HG03025 (cell line): ENCODE results near the gene TNS4.

Experiments
- ATAC-seq: cut with Tn5 transposase; IDR thresholded peaks from one replicate; pipeline ENCODE4 v1.9.1; 2021; ENCODE audit warnings: mild to moderate bottlenecking, moderate library complexity; ENCODE audit not compliant: unreplicated experiment, low FRiP score

Gene TNS4

DNA sequence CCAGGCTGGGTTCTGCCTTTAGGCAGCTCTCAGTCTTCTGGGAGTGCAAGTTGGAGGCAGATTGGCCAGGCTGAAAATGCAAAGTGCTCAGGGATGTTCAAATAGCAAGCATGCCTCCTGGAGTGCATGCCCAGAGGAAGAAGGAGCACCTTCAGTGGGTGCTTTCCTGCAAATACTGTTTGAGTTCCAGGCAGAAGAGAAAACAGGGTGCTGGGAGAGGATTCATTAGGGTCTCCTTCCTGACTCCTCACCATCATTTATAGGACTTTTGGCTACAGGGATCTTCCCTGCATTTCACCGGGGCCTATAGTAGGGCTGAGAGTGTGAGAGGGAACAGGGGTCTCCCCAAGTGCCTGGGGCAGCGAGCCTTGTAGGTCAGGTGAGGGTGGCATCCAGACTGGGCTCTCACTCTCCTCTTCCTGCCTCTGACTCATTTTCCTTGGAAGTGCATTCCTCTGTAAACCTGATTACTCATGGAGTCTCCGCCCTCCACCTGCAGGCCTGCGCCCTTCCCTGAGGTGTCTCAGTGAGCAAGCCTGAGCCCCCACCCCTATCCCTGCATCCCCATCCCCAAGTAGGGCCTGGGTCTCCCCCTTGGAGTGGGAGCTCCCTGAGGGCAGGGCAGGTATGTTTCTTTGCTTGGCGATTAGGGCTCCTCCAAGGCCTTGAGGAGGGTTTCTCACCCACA is 17.1 kb upstream of the TNS4 start:
- no peak for ATAC-seq

DNA sequence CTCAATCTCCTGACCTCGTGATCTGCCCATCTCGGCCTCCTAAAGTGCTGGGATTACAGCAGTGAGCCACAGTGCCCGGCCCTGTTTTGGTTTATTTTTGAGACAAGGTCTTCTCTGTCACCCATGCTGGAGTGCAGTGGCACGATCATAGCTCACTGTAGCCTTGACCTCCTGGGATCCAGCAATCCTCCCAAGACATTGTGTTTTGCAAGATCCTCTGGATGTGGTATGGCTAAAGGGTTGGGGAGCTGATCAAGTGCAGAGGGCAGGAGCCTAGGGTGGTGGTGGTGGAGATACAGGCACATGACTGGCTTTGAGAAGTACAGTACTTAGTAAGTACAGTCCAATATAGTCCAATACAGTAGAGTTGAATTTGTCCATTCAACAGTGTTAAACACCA is 16.6 kb upstream of the TNS4 start:
- no peak for ATAC-seq

DNA sequence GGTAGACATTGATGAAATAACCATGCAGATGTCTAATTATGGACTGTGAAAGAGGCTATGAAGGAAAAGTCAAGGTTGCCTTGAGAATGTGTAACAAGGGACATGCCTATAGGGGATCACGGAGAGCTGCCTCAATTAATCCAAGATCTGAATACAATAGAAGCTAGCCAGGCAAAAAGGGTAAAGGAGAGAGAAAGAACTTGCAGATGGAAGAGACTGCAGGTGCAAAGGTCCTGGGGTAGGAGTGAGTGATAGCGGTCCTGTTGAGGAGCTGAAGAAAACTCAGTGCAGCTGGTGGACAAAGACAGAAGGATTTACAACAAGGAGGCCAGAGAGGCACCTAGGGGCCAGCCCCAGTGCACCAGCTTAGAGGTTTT is 15.9 kb upstream of the TNS4 start:
- ATAC-seq = no peak

DNA sequence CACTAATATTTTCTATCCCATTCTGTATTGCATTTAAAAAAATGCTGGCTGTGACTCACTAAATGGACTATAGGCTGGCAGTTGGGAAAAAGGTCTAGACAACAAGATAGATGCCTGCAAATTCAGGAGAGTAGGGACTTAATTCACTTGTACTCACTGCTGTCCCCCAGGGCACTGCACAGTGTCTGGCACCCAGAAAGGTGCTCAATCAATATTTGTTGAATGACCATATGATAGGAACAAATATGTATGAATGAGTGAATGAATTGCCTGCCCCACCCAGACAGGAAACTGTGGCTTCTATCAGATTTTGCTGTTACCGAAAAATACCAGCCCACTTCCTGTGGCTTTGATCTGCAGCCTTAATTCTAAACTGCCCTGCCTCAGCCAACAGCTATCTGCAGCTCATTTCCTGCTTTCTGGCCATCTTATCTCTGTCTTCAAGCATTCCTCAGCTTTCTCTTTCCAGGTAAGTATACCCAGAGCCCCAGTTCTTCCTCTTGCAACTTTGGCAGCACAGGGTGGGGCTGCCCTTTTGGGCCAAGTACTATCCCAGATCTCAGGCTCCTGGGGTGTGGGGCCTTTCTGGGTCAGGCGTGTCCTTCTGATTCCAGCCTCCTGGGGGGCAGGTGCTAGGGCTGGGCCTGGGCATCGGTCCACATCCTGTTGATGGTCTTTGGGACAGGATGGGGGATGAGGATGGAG is 15.3 kb upstream of the TNS4 start:
- ATAC-seq = no peak

DNA sequence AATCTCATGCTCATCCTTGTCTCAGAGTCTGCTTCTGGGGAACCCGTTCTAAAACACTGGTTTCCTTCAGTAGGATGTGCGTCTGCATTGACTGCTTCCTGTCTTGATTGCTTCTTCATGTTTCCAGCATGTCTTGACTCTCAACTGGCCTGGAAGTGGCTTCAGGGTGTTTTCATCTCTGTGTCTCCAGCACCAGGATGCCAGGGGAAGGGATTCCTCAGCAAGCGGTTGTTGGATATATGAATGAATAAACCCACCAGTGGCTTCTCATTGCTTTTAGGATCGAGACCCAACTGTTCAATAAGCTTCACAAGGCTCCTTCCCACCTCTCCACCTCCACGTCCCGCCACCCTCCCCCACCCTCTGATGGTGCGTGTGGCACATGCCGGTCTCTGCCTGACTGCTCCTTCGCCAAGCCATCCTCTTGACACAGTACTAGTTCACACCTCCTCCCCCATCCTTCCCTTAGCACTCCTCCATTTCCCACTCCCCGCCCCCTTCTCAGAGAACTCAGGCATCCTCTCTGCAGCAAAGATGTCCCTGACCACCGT is 14.1 kb upstream of the TNS4 start:
- ATAC-seq = no peak

DNA sequence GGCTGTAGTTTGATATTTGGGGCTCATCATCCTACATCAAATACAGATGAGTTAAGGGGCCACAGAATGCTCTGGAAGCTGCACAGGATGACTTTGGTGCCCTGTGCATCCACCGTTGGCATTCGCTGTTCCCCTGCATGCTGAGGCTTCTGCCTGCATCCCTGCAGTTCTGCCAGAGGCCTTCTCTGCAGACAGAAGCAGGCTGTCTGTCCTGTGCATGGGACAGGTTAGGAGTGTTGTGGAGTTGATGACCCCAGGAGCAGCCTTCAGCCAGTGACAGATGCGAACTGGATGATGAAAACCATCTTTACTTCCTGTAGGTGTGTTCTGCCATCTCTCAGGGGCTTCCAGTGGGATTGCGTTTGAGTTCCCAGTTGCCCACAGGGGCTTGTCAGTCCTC is 13.6 kb upstream of the TNS4 start:
- no peak for ATAC-seq

DNA sequence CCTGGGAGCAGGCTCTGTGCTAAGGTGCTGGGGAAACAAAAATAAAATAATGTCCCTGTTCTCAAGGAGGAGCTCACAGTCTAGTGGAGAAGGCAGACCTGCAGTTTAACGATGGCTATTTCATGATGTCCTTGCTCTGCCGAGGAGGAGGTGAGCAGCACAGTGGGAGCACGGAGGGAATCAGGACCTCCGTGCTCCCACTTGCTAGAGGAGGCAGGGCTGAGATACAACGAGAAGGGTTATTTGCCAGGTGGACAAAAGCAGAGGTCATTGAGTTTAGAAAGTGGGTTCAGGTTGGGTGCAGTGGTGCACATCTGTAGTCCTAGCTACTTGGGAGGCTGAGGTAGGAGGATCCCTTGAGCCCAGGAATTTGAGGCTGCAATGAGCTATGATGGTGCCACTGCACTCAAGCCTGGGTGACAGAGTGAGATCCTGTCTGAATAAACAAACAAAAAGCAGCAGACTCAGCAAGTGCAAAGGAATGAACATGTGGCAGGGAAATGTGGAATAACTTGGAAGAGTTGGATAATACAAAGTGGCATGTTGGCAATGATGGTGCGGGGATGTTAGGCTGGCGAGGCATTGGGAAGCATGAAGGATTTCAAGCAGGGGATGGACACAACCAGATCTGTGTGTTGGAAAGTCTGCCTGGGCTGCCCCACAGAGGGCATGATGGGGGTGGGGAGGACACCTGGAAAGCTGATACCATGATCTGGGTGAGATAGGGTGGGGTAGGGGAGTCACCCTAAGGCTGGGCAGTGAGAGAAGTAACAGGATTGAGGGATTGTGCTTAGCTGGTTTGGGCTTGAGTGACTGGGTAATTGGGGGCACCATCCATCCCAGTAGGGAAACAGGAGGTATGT is 12.8 kb upstream of the TNS4 start:
- ATAC-seq = no peak

DNA sequence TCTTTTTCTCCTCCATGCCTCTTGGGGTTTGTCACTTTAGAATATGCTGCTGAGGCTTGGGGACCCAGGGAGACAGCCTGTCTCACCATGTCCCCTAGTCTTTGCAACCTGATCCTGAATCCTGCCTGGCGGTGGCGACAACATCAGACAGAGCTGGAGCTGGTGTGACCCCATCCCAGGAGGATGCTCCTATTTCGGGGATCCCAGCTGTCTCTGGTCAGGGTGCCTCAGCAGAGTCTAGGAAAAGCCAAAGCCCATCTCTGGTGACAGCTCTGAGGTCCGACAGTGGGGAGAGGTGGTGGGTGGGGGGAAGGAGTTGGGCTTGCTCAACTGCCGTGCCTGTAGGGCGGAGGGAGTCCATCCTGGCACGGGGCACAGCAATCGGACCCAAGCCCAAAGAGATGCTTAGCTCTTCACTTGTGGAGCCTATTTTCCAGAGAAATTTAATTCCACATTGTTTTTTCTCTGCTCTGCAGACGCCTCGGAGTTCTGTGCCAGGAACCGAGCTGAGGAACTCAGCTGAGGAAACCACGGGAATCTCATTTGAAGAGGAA is 10.3 kb upstream of the TNS4 start:
- ATAC-seq = no peak

DNA sequence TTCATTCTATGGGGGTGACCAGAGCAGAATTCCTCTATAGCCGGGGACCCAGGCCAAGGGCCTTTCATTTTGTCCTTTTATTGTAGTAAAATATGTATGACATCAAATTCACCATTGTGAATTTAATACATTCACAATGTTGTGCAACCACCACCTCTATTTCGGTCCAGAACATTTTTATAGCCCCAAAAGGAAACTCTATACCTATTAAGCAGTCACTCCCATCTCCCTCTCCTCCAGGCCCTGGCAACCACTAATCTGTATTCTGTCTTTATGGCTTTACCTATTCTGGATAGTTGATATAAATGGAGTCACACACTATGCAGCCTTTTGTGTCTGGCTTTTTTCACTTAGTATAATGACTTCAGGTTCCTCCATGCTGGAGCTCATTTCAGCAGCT is 9.7 kb upstream of the TNS4 start:
- no peak for ATAC-seq

DNA sequence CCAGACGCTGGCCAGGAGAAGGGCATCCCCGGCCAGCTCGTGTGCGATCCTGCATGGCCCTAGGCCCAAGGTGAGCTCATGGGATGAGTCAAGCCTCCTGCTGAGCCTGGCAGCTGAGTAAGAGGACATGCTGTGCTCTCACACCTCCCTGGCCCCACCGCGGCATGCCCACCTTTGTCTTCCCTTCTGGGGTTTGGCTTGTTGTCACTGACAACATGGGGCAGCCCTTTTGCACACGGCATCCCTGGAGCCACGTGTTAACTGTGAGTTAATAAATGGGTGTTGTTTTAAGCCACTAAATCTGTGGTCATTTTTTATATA is 8.9 kb upstream of the TNS4 start:
- ATAC-seq = no peak

DNA sequence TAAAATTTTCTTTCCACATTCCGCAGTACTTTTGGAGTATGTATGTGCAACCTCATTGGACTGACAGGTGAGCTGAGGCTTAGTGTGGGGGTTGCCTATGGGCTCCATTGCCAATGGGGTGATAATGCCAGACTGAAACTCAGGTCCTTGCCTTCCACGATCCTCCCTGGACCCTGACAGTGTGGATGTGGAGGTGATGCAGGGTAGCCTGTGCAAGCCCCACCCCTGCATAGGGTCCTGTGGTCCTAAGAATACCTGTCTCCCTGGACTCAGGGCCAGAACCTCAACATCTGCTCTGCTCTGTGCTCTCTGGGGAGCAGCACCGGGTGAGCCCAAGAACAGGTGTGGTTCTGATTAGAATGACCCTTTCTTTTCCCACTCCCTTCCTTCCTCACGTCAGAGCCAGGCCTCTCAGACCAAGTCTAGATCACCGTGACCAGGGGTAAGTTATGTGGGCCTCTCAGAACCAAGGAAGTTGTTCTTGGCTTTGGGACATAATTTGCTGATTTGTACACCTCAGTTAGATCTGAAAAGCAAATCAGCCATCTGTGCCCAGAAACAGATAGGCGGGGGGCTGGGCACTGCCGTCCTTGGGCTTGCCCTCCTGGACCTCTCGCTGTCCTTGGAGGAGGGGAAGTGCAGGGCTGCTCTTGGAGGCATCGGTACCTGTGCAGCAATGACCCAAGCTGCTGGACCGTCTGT is 8.4 kb upstream of the TNS4 start:
- no peak for ATAC-seq

DNA sequence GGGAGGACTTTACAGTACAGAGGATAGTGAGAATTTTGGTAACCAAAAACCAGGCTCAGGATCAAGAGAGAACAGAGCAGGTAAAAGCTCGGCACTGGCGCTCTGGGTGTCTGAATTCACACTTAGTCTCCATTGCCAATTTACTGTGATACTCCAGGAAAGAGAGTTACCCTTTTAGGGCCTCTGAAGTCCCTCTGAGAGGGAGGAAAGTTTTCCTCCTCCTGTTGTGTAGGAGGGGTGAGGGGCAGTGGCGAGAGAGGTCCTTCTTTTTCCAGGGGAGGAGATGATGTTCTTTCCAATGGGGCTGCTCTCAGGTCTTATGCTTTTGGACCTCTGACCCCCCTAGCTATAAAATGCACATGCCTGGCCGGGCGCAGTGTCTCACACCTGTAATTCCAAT is 5.4 kb upstream of the TNS4 start:
- ATAC-seq = no peak

DNA sequence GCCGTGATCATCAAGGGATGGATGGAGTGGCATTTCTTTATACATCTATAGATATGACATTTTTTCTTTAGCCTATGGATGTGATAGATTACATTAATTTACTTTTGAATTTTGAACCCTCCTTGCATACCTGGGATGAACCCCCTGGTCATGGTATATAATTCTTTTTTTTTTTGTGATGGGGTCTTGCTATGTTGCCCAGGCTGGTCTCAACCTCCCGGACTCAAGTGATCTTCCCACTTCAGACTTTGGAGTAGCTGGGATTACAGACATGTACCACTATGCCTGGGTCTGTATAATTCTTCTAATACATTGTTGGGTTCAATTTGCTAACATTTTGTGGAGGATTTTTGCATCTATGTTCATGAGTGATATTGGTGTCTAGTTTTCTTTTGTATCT is 1.7 kb upstream of the TNS4 start:
- ATAC-seq = no peak

DNA sequence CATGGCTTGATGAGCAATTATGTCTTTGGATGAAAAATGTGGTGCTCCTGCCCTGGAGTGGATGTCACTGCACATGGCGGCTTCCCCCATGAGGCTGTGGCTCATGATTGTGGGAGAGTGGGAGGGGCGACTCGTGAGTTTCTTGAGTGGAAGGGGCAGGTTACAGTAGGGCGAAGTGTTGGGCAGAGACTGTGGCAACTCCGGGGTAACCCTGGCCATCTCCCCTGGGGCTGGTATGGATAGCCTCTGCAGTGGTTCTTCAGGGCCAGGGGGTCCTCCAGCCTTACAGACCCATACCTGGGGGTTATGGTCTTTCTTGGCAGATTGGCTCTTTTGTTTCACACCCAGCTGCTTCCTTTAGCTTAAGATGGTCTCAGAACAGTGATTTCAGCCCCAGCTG is 1.3 kb upstream of the TNS4 start:
- no peak for ATAC-seq

DNA sequence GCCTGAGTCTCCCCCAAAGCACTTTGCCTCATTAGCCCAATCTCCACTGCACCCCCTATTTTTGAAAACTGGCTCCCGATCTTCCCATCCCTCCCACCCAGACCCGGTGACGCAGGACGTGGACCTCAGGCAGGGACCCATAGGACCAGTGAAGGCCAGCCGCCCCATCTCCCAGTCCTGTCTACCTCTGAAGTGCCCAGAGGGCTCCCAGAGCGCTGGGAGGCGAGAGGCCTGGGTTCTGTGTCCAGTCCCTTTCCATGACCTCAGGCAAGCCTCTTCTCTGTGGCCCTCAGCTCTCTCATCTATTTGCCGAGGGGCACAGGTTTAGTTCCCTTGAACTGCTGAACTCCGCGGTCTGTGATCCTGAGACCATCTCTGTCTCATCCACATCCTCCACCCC is 714 bp downstream of the TNS4 start:
- no peak for ATAC-seq

DNA sequence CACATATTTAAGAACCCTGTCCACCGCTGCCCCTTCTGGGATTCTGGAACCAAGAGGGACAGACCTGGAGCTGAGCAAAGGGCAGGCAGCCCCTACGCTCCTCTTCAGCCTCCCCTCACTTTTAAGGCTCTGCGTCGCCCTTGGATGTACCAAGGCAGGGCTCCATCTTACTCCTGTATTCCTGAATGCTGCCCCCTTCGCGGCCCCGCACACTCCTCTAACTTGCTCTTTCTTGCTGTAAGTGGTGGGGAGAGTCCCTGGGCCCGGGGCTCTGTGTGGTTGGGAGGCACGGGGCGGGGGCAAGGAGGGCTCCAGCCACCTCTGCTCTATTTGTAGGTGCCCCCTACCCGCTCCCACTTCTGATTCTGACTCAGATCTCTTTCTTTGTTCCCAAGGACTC is 1.2 kb downstream of the TNS4 start:
- ATAC-seq = no peak

DNA sequence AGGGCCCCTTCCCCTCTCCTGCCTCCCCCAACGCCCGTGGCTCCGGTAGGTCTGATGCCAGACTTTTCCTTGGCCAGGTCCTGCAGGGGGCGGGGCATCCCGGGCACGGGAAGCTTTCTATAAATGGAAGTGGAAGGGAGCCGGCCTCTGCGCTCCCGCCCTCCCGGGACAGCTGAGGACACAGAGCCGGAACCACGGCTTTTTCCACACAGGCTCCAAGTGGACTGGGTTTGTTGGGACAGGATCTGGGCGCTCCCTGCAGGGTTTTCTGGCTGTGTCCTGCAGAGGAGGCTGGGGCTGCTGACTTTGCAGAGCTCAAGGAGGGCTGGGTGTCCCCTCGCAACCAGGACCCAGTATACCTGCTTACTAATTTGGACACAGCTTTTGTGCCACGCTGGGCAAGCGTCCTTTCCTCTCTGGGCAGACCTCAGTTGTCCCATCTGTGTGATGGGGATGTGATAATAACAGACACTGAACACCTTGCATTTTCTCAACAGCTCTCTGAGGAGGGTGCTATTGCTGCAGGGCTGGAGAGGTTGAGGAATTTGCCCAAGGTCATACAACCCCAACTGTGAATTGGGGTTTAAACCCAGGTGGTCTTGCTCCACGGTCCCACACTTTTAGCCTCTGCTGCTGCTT is 1.8 kb downstream of the TNS4 start:
- no peak for ATAC-seq

DNA sequence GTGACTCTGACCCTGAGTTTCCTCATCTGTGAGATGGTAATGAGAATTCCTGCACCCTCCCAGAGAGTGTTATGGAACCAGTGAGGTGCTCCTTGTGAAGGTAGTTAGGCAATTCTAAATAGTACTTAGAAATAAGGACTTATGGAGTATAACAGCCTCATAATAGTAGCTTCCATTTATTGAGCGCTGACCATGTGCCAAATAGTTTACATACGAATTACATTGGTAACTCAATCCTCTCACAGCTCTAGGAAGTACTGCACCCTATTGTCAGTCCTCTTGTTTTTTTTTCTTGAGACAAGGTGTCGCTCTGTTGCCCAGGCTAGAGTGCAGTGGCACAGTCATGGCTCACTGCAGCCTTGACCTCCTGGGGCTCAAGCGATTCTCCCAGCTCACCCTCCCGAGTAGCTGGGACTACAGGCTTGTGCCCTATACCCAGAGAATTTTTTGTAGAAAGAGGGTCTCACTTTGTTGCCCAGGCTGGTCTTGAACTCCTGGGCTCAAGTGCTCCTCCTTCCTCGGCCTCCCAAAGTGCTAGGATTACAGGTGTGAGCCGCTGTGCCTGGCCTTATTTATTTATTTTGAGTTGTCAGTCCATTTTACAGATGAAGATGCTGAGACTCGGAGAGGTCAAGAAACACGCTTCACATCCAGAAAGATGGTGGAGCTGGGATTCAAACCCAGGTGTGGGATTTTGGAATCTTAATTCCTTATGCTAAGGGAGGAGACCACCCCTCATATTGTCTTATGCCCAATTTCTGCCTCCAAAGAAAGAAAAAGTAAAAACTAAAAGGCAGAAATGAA is 2.9 kb downstream of the TNS4 start:
- ATAC-seq = no peak

DNA sequence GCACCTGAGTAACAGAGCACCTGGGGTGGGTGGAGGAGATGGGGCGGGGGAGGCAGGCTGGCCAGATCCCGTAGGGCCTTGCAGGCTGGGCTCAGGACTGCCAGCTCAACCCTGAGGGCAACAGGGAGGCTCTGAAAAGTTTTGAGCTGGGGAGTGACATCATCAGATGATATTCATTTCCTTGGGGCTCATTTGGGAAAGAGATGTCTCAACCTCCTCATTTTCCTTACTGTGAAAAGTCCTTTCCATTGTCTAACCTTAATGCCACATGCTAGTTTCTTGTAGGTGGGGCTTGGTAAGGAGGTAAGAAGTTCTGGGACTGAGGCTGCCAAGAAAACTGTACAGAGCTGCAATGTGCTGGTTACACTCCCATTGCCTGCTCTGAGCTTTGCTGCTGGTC is 3.7 kb downstream of the TNS4 start:
- no peak for ATAC-seq
